B cell (primary cell): ENCODE measurements around the gene NUDT3.

ENCODE experiments used
- CTCF ChIP-seq: fragments of 200-600 bp; IDR thresholded peaks from one replicate; pipeline ENCODE4 v1.8.0; 2022; ENCODE audit warnings: antibody characterized with exemption, mild to moderate bottlenecking
- EZH2 ChIP-seq: IDR thresholded peaks from 2 replicates; pipeline ENCODE4 v1.6.1; 2012; ENCODE audit warnings: borderline replicate concordance, low read depth, mild to moderate bottlenecking, moderate library complexity, low read length; ENCODE audit not compliant: insufficient read depth, poor library complexity, severe bottlenecking

DNA sequence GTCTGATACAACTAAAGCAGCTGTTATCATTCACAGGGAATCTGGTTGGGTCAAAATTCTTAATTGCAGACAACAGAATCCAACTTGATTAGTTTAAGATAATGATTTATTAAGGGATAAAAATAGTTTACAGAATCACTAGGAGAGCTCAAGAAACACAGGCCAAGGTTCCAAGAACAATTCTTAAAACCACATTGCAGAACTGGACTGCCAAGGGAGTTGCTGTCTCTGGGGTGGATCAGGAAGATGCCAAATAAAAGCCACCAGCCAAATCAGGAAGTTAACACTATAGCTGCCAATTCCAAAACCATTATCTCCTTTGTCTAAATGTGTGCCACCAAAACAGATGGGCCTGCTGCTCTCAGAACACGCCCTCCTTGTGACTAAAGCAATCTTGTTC, 53.7 kb downstream of the NUDT3 start:
- no peak for TF ChIP-seq EZH2
- no peak for TF ChIP-seq CTCF
